HEK293 (cell line): Measurements from ENCODE around the gene AKT1.
A peak's percentile ranks its signal among the peaks of the same experiment; 100 is the strongest.

ENCODE experiments used
- CTCF ChIP-seq: fragments of 450-650 bp; formaldehyde crosslinking; IDR thresholded peaks from 2 replicates; pipeline ENCODE4 v1.5.1; 2016; ENCODE audit warnings: missing biosample characterization, missing genetic modification characterization
- GFI1B ChIP-seq: fragments of 450-650 bp; formaldehyde crosslinking; IDR thresholded peaks from 2 replicates; pipeline ENCODE4 v1.5.1; 2016; ENCODE audit warnings: missing biosample characterization, missing genetic modification characterization
- GLIS2 ChIP-seq: fragments of 450-650 bp; formaldehyde crosslinking; IDR thresholded peaks from 2 replicates; pipeline ENCODE4 v1.5.1; 2016; ENCODE audit warnings: missing biosample characterization, missing genetic modification characterization
- KLF16 ChIP-seq: fragments of 450-650 bp; formaldehyde crosslinking; IDR thresholded peaks from 2 replicates; pipeline ENCODE4 v1.5.1; 2017; ENCODE audit warnings: missing biosample characterization, missing genetic modification characterization
- KLF9 ChIP-seq: fragments of 450-650 bp; formaldehyde crosslinking; IDR thresholded peaks from 2 replicates; pipeline ENCODE4 v1.5.1; 2016; ENCODE audit warnings: missing biosample characterization, missing genetic modification characterization, low read depth
- SP3 ChIP-seq: fragments of 450-650 bp; formaldehyde crosslinking; IDR thresholded peaks from 2 replicates; pipeline ENCODE4 v1.5.1; 2016; ENCODE audit warnings: missing biosample characterization, missing genetic modification characterization
- ZFHX2 ChIP-seq: fragments of 450-650 bp; formaldehyde crosslinking; conservative IDR thresholded peaks from 2 replicates; pipeline ENCODE4 v1.5.1; 2016; ENCODE audit warnings: missing biosample characterization, missing genetic modification characterization
- ZFP69B ChIP-seq: fragments of 450-650 bp; formaldehyde crosslinking; IDR thresholded peaks from 2 replicates; pipeline ENCODE4 v1.5.1; 2016; ENCODE audit warnings: missing biosample characterization, missing genetic modification characterization
- ZNF140 ChIP-seq: fragments of 450-650 bp; formaldehyde crosslinking; IDR thresholded peaks from 2 replicates; pipeline ENCODE4 v1.5.1; 2016; ENCODE audit warnings: missing biosample characterization, missing genetic modification characterization
- ZNF184 ChIP-seq: fragments of 450-650 bp; IDR thresholded peaks from 2 replicates; pipeline ENCODE4 v1.5.1; 2018; ENCODE audit warnings: missing biosample characterization, mild to moderate bottlenecking, missing genetic modification characterization
- ZNF223 ChIP-seq: fragments of 450-650 bp; formaldehyde crosslinking; IDR thresholded peaks from 2 replicates; pipeline ENCODE4 v1.5.1; 2016; ENCODE audit warnings: missing biosample characterization, missing genetic modification characterization
- ZNF239 ChIP-seq: fragments of 450-650 bp; formaldehyde crosslinking; IDR thresholded peaks from 2 replicates; pipeline ENCODE4 v1.5.1; 2016; ENCODE audit warnings: missing biosample characterization, missing genetic modification characterization
- ZNF398 ChIP-seq: fragments of 450-650 bp; formaldehyde crosslinking; IDR thresholded peaks from 2 replicates; pipeline ENCODE4 v1.5.1; 2017; ENCODE audit warnings: missing biosample characterization, missing genetic modification characterization
- ZNF521 ChIP-seq: fragments of 450-650 bp; formaldehyde crosslinking; IDR thresholded peaks from 2 replicates; pipeline ENCODE4 v1.5.1; 2017; ENCODE audit warnings: missing biosample characterization, mild to moderate bottlenecking, missing genetic modification characterization
- ZNF600 ChIP-seq: fragments of 450-650 bp; formaldehyde crosslinking; IDR thresholded peaks from 2 replicates; pipeline ENCODE4 v1.5.1; 2016; ENCODE audit warnings: missing biosample characterization, missing genetic modification characterization
- ZXDB ChIP-seq: fragments of 450-650 bp; formaldehyde crosslinking; IDR thresholded peaks from 2 replicates; pipeline ENCODE4 v1.5.1; 2016; ENCODE audit warnings: missing biosample characterization, missing genetic modification characterization
- TF ChIP-seq, protein P1 (sequence below): fragments of 450-650 bp; formaldehyde crosslinking; IDR thresholded peaks from 2 replicates; pipeline ENCODE4 v1.5.1; 2016; ENCODE audit warnings: missing biosample characterization, missing genetic modification characterization
- TF ChIP-seq, protein P2 (sequence below): fragments of 450-650 bp; formaldehyde crosslinking; optimal IDR thresholded peaks from 2 replicates; pipeline ENCODE3; 2016; ENCODE audit warnings: missing biosample characterization, mild to moderate bottlenecking, missing genetic modification characterization
- TF ChIP-seq, protein P3 (sequence below): fragments of 450-650 bp; formaldehyde crosslinking; IDR thresholded peaks from 2 replicates; pipeline ENCODE4 v1.5.1; 2016; ENCODE audit warnings: missing biosample characterization, missing genetic modification characterization

The AKT1 gene

GRCh38 chr14:104800015-104800770 lies 4.6 kb upstream of the AKT1 start (continued):
- TF ChIP-seq CTCF (tag by site-specific recombination) (peak; percentile 39; the same call in 1 of the 2 replicates), GLIS2 (tag by site-specific recombination) (peak; percentile 74), ZNF600 (0 out of 2 replicates have a peak, but pooled peaks have one; percentile 4), ZNF223 (tag by site-specific recombination) (no peak), ZFP69B (tag by site-specific recombination) (0 out of 2 replicates have a peak, but pooled peaks have one; percentile 25), ZNF140 (no peak), ZNF239 (tag by site-specific recombination) (no peak), KLF16 (tag by site-specific recombination) (0 out of 2 replicates have a peak, but pooled peaks have one; percentile 27), GFI1B (tag by site-specific recombination) (no peak), ZNF398 (peak; percentile 84), ZXDB (tag by site-specific recombination) (peak; percentile 65), KLF9 (tag by site-specific recombination) (peak; percentile 66), ZNF184 (tag by site-specific recombination) (no peak), ZFHX2 (tag by site-specific recombination) (peak; percentile 11; the same call in 1 of the 2 replicates), SP3 (tag by site-specific recombination) (peak; percentile 30; the same call in 1 of the 2 replicates), ZNF521 (tag by site-specific recombination) (no peak)
- TF ChIP-seq, protein P1, sequence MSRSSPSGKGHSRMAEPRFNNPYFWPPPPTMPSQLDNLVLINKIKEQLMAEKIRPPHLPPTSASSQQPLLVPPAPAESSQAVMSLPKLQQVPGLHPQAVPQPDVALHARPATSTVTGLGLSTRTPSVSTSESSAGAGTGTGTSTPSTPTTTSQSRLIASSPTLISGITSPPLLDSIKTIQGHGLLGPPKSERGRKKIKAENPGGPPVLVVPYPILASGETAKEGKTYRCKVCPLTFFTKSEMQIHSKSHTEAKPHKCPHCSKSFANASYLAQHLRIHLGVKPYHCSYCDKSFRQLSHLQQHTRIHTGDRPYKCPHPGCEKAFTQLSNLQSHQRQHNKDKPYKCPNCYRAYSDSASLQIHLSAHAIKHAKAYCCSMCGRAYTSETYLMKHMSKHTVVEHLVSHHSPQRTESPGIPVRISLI = no peak
- TF ChIP-seq, protein P2, sequence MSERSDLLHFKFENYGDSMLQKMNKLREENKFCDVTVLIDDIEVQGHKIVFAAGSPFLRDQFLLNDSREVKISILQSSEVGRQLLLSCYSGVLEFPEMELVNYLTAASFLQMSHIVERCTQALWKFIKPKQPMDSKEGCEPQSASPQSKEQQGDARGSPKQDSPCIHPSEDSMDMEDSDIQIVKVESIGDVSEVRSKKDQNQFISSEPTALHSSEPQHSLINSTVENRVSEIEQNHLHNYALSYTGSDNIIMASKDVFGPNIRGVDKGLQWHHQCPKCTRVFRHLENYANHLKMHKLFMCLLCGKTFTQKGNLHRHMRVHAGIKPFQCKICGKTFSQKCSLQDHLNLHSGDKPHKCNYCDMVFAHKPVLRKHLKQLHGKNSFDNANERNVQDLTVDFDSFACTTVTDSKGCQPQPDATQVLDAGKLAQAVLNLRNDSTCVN (tag by site-specific recombination) = no peak
- TF ChIP-seq, protein P3, sequence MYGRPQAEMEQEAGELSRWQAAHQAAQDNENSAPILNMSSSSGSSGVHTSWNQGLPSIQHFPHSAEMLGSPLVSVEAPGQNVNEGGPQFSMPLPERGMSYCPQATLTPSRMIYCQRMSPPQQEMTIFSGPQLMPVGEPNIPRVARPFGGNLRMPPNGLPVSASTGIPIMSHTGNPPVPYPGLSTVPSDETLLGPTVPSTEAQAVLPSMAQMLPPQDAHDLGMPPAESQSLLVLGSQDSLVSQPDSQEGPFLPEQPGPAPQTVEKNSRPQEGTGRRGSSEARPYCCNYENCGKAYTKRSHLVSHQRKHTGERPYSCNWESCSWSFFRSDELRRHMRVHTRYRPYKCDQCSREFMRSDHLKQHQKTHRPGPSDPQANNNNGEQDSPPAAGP (tag by site-specific recombination) = peak; percentile 68; the same call in 1 of the 2 replicates
